ENCODE data around the gene CBR1. TPM values are rescaled to one million over a fixed set of nuclear protein-coding genes. Genes with fewer than 3 reads are reported as not detected.
A peak's percentile ranks its signal among the peaks of the same experiment; 100 is the strongest.

CBR1 gene
- total RNA-seq, 4 donors from 2014 or later, result 83.3 to 155 (median 121) TPM

GRCh38 chr21:36060159-36060921 is 9.5 kb upstream of the CBR1 start, which contains the start of gene SETD4:
Gene SETD4, minus strand, starts transcription at chr21:36060526. Its CDS starts 1,638 bp downstream, at chr21:36058888.
- peak within 1 kb of the TSS; percentile 88 to 91 (median 90) for H3K27ac ChIP-seq (replicated peaks in 1 of 4)
- no peaks in the 10 kb centered on the region for H3K9me3 ChIP-seq
- peak within 1 kb of the TSS; percentile 58 to 80 (median 77) for H3K4me3 ChIP-seq
- no peak for TF ChIP-seq EP300 (IDR thresholded peaks at IDR 0.05)
- peak; percentile 90 to 96 for TF ChIP-seq POLR2AphosphoS5 (IDR thresholded peaks at IDR 0.05)
- TF ChIP-seq POLR2A (IDR thresholded peaks at IDR 0.05; ENCODE audit: low read depth), result peak; percentile 73
- WGBS, result under 1% methylated on average over 24 of the region's 57 CpGs
- H3K27me3 ChIP-seq, result no peaks in the 10 kb centered on the region
- DNase-seq (ENCODE audit: extremely low spot score), result peak; percentile 96
- H3K36me3 ChIP-seq, result peaks cover 17 to 34% (median 31%) of the 10 kb centered on the region in 4 donors
- intact Hi-C loops (cut with DNase I), result no loop called here
- H3K4me1 ChIP-seq, result peaks cover 19 to 33% (median 28%) of the 10 kb centered on the region in 4 donors

GRCh38 chr21:36061445-36061844 is 8.4 kb upstream of the CBR1 start:
- H3K27ac ChIP-seq (replicated peaks in 1 of 4), result no peak overlapping the region
- peaks cover 6 to 23% (median 19%) of the 10 kb centered on the region in 4 donors for H3K36me3 ChIP-seq
- H3K4me1 ChIP-seq, result peaks cover 19 to 33% (median 28%) of the 10 kb centered on the region in 4 donors
- DNase-seq (ENCODE audit: extremely low spot score), result no peak
- no peak overlapping the region for H3K4me3 ChIP-seq
- intact Hi-C loops (cut with DNase I), result no loop called here
- H3K9me3 ChIP-seq, result no peaks in the 10 kb centered on the region
- H3K27me3 ChIP-seq, result no peaks in the 10 kb centered on the region
- whole genome bisulfite sequencing, result 100% methylated on average over 2 of the region's 2 CpGs
- TF ChIP-seq EP300 (IDR thresholded peaks at IDR 0.05) (no peak), POLR2AphosphoS5 (IDR thresholded peaks at IDR 0.05) (no peak), POLR2A (IDR thresholded peaks at IDR 0.05; ENCODE audit: low read depth) (no peak), CTCF (IDR thresholded peaks at IDR 0.05) (no peak)

- intact Hi-C loops (cut with DNase I), result no loop called here
- H3K4me3 ChIP-seq, result no peak overlapping the region
- TF ChIP-seq POLR2AphosphoS5 (IDR thresholded peaks at IDR 0.05), result no peak
- TF ChIP-seq EP300 (IDR thresholded peaks at IDR 0.05), result no peak
- no peak for TF ChIP-seq POLR2A (IDR thresholded peaks at IDR 0.05; ENCODE audit: low read depth)
- TF ChIP-seq CTCF (IDR thresholded peaks at IDR 0.05), result no peak
- WGBS, result 88% methylated on average over 14 of the region's 14 CpGs
- no peak for DNase-seq (ENCODE audit: extremely low spot score)
- H3K27me3 ChIP-seq, result no peaks in the 10 kb centered on the region
- H3K4me1 ChIP-seq, result peaks cover 10 to 19% (median 18%) of the 10 kb centered on the region in 4 donors
- no peak overlapping the region for H3K27ac ChIP-seq (replicated peaks in 1 of 4)
- H3K9me3 ChIP-seq, result no peaks in the 10 kb centered on the region
- peaks cover 0 to 3% (median under 1%) of the 10 kb centered on the region in 4 donors for H3K36me3 ChIP-seq
Measured at GRCh38 chr21:36063375-36064084, 6.3 kb upstream of the CBR1 start.

GRCh38 chr21:36064085-36064460 is 5.8 kb upstream of the CBR1 start:
- H3K4me3 ChIP-seq, result no peak overlapping the region
- no peaks in the 10 kb centered on the region for H3K9me3 ChIP-seq
- no peak for TF ChIP-seq EP300 (IDR thresholded peaks at IDR 0.05)
- TF ChIP-seq CTCF (IDR thresholded peaks at IDR 0.05), result no peak
- no peak for TF ChIP-seq POLR2A (IDR thresholded peaks at IDR 0.05; ENCODE audit: low read depth)
- TF ChIP-seq POLR2AphosphoS5 (IDR thresholded peaks at IDR 0.05), result no peak
- no peak for DNase-seq (ENCODE audit: extremely low spot score)
- H3K27ac ChIP-seq (replicated peaks in 1 of 4), result no peak overlapping the region
- 94% methylated on average over 4 of the region's 4 CpGs for WGBS
- H3K4me1 ChIP-seq, result peaks cover 5 to 17% (median 17%) of the 10 kb centered on the region in 4 donors
- intact Hi-C loops (cut with DNase I), result no loop called here
- H3K27me3 ChIP-seq, result no peaks in the 10 kb centered on the region
- no peaks in the 10 kb centered on the region for H3K36me3 ChIP-seq

GRCh38 chr21:36065497-36066036 is 4.3 kb upstream of the CBR1 start:
- no peaks in the 10 kb centered on the region for H3K27me3 ChIP-seq
- DNase-seq (ENCODE audit: extremely low spot score), result no peak
- H3K4me3 ChIP-seq, result no peak overlapping the region
- no peaks in the 10 kb centered on the region for H3K9me3 ChIP-seq
- H3K4me1 ChIP-seq, result peaks cover 5 to 22% (median 20%) of the 10 kb centered on the region in 4 donors
- no peak overlapping the region for H3K27ac ChIP-seq (replicated peaks in 1 of 4)
- no peaks in the 10 kb centered on the region for H3K36me3 ChIP-seq
- intact Hi-C loops (cut with DNase I), result no loop called here
- 45% methylated on average over 3 of the region's 3 CpGs for WGBS
- TF ChIP-seq CTCF (IDR thresholded peaks at IDR 0.05) (no peak), POLR2A (IDR thresholded peaks at IDR 0.05; ENCODE audit: low read depth) (no peak), EP300 (IDR thresholded peaks at IDR 0.05) (no peak), POLR2AphosphoS5 (IDR thresholded peaks at IDR 0.05) (no peak)
